Activated CD8-positive, alpha-beta memory T cell treated with anti-CD3 and anti-CD28 coated beads for 36 hours (primary cell): ENCODE measurements around the gene COPE. TPM values are rescaled to one million over a fixed set of nuclear protein-coding genes. Genes with fewer than 3 reads are reported as not detected.

Experiments used
- CTCF ChIA-PET: fragments of 350-600 bp; sonication (Branson Sonifier 250); formaldehyde crosslinking; loops from one replicate; lab custom pipeline; 2021; ENCODE audit warnings: antibody characterized with exemption; lab: Charles Lee
- POLR2A ChIA-PET: fragments of 350-600 bp; sonication (Branson Sonifier 250); formaldehyde crosslinking; loops from one replicate; lab custom pipeline; 2021; ENCODE audit warnings: antibody characterized with exemption; lab: Charles Lee
- total RNA-seq, 2 experiments: library from RNA; stranded (reverse); gene quantifications; one replicate each; pipeline ENCODE4 v1.2.3, GENCODE V29; 2021

Gene COPE
- total RNA-seq, 2 experiments from 2014 or later = 164 to 184 TPM

GRCh38 chr19:18899624-18900560, 19.3 kb downstream of the COPE start:
- ChIA-PET POLR2A (no interaction called here), CTCF (no interaction called here)

GRCh38 chr19:18898607-18899408, 20.4 kb downstream of the COPE start:
- CTCF ChIA-PET = no interaction called here

GRCh38 chr19:18898081-18898606, 21.0 kb downstream of the COPE start:
- CTCF ChIA-PET = no interaction called here

More at GRCh38 chr19:18898607-18899408, 20.4 kb downstream of the COPE start:
- POLR2A ChIA-PET = interaction anchor here (0.6 kb wide), 1 partner anchor 21 kb away, joined by 7 read pairs; the partner anchor contains the start of gene DDX49

GRCh38 chr19:18897094-18898029, 21.8 kb downstream of the COPE start:
- CTCF ChIA-PET = no interaction called here
- POLR2A ChIA-PET = interaction anchor here (0.8 kb wide), 1 partner anchor 22 kb away, joined by 4 read pairs; the partner anchor contains the start of genes COPE and DDX49

More at GRCh38 chr19:18898081-18898606, 21.0 kb downstream of the COPE start:
- POLR2A ChIA-PET = interaction anchor here (0.6 to 0.8 kb wide), 2 partner anchors 21 to 22 kb away, joined by 4 to 7 read pairs; partner anchors contain the start of genes COPE and DDX49

GRCh38 chr19:18896421-18896841, 22.8 kb downstream of the COPE start:
- ChIA-PET POLR2A (interaction anchor here (0.7 kb wide), 1 partner anchor 257 kb away, joined by 8 read pairs; no protein-coding TSS in a partner anchor), CTCF (no interaction called here)

GRCh38 chr19:18895824-18896341, 23.3 kb downstream of the COPE start, which contains the start of gene CERS1:
TSS of gene CERS1 (minus strand) at chr19:18896158. CDS start at chr19:18896072, 86 bp downstream.
- ChIA-PET POLR2A (interaction anchor here (0.7 kb wide), 1 partner anchor 257 kb away, joined by 8 read pairs; no protein-coding TSS in a partner anchor), CTCF (no interaction called here)

GRCh38 chr19:18895038-18895823, 24.0 kb downstream of the COPE start:
- POLR2A ChIA-PET = no interaction called here

GRCh38 chr19:18894254-18895037, 24.7 kb downstream of the COPE start:
- CTCF ChIA-PET = interaction anchor here (0.7 kb wide), 1 partner anchor 116 kb away, joined by 3 read pairs; no protein-coding TSS in a partner anchor

More at GRCh38 chr19:18895038-18895823, 24.0 kb downstream of the COPE start:
- CTCF ChIA-PET = interaction anchor here (0.7 kb wide), 1 partner anchor 117 kb away, joined by 3 read pairs; no protein-coding TSS in a partner anchor

GRCh38 chr19:18893587-18894253, 25.5 kb downstream of the COPE start:
- ChIA-PET CTCF (no interaction called here), POLR2A (interaction anchor here (0.6 kb wide), 1 partner anchor 39 kb away, joined by 3 read pairs; no protein-coding TSS in a partner anchor)

More at GRCh38 chr19:18894254-18895037, 24.7 kb downstream of the COPE start:
- POLR2A ChIA-PET = no interaction called here

GRCh38 chr19:18889949-18890745, 29.0 kb downstream of the COPE start:
- ChIA-PET POLR2A (no interaction called here), CTCF (no interaction called here)

- POLR2A ChIA-PET = no interaction called here
Observed at GRCh38 chr19:18886972-18887371, 32.2 kb downstream of the COPE start.

GRCh38 chr19:18883526-18884304, 35.5 kb downstream of the COPE start:
- ChIA-PET POLR2A (no interaction called here), CTCF (interaction anchor here (0.6 kb wide), 1 partner anchor 190 kb away, joined by 4 read pairs; no protein-coding TSS in a partner anchor)

More at GRCh38 chr19:18886972-18887371, 32.2 kb downstream of the COPE start:
- CTCF ChIA-PET = no interaction called here

GRCh38 chr19:18881491-18881890, 37.7 kb downstream of the COPE start:
- ChIA-PET POLR2A (interaction anchor here (0.7 kb wide), 1 partner anchor 139 kb away, joined by 4 read pairs; no protein-coding TSS in a partner anchor), CTCF (no interaction called here)
